BLaER1 (cell line): ENCODE results near the gene PI4K2B.
"Not testable (repeated sequence)": the region's sequence is repeated elsewhere in the genome, so short reads cannot be mapped to it uniquely, and the experiment has no call there.

Source experiments
- H3K27ac ChIP-seq: shearing (Covaris generic); formaldehyde crosslinking; 2 replicates; pipeline ENCODE4 v1.8.1; 2022
- H3K27me3 ChIP-seq: shearing (Covaris generic); formaldehyde crosslinking; 2 replicates; pipeline ENCODE4 v1.8.1; 2022
- H3K36me3 ChIP-seq: shearing (Covaris generic); formaldehyde crosslinking; 2 replicates; pipeline ENCODE4 v1.8.1; 2022
- H3K4me1 ChIP-seq: shearing (Covaris generic); formaldehyde crosslinking; 2 replicates; pipeline ENCODE4 v1.8.1; 2022
- H3K4me2 ChIP-seq: shearing (Covaris generic); formaldehyde crosslinking; 2 replicates; pipeline ENCODE4 v1.8.1; 2022
- H3K4me3 ChIP-seq: shearing (Covaris generic); formaldehyde crosslinking; 2 replicates; pipeline ENCODE4 v1.8.1; 2022
- H3K9ac ChIP-seq: shearing (Covaris generic); formaldehyde crosslinking; 2 replicates; pipeline ENCODE4 v1.8.1; 2022
- H3K9me3 ChIP-seq: shearing (Covaris generic); formaldehyde crosslinking; 2 replicates; pipeline ENCODE4 v1.8.1; 2022
- H4K20me1 ChIP-seq: shearing (Covaris generic); formaldehyde crosslinking; 2 replicates; pipeline ENCODE4 v1.8.1; 2022
- Cebpa-rat ChIP-seq: shearing (Covaris generic); IDR thresholded peaks from 2 replicates; pipeline ENCODE4 v1.8.1; 2022

Gene PI4K2B

GRCh38 chr4:25245181-25245580 lies 11.3 kb downstream of the PI4K2B start:
- H3K4me1 ChIP-seq, result peaks cover 8% of the 10 kb centered on the region

GRCh38 chr4:25246680-25247611 lies 13.1 kb downstream of the PI4K2B start:
- Histone ChIP-seq H3K9me3 (peaks cover 80% of the 10 kb centered on the region), H3K27me3 (no peaks in the 10 kb centered on the region), H3K4me3 (no peak overlapping the region), H3K9ac (no peak overlapping the region), H3K4me1 (no peaks in the 10 kb centered on the region), H3K4me2 (no peak overlapping the region), H3K27ac (no peak overlapping the region), H3K36me3 (peaks cover 69% of the 10 kb centered on the region), H4K20me1 (peaks cover 20% of the 10 kb centered on the region)
- no peak for TF ChIP-seq Cebpa-rat

More at GRCh38 chr4:25245181-25245580, 11.3 kb downstream of the PI4K2B start:
- no peak for TF ChIP-seq Cebpa-rat
- Histone ChIP-seq H3K27me3 (no peaks in the 10 kb centered on the region), H3K27ac (no peak overlapping the region), H4K20me1 (peaks cover 5% of the 10 kb centered on the region; the same call in 1 of the 2 replicates), H3K9me3 (peaks cover 85% of the 10 kb centered on the region), H3K4me2 (no peak overlapping the region), H3K9ac (no peak overlapping the region), H3K36me3 (peaks cover 68% of the 10 kb centered on the region), H3K4me3 (no peak overlapping the region)

GRCh38 chr4:25248875-25249274 lies 15.0 kb downstream of the PI4K2B start:
- peaks cover 54% of the 10 kb centered on the region for H3K36me3 ChIP-seq
- not testable (repeated sequence) for H3K4me1 ChIP-seq, H3K27me3 ChIP-seq, H3K9ac ChIP-seq, H3K4me2 ChIP-seq, H3K27ac ChIP-seq, H3K4me3 ChIP-seq
- peaks cover 35% of the 10 kb centered on the region for H4K20me1 ChIP-seq
- peaks cover 61% of the 10 kb centered on the region for H3K9me3 ChIP-seq

- not testable (repeated sequence) for H3K9ac ChIP-seq, H3K27ac ChIP-seq, H3K27me3 ChIP-seq, H3K4me3 ChIP-seq, H3K4me1 ChIP-seq, H3K4me2 ChIP-seq
- Histone ChIP-seq H3K36me3 (peaks cover 54% of the 10 kb centered on the region), H4K20me1 (peaks cover 39% of the 10 kb centered on the region), H3K9me3 (peaks cover 54% of the 10 kb centered on the region)
Measured at GRCh38 chr4:25249494-25249893, 15.7 kb downstream of the PI4K2B start.

- Histone ChIP-seq H3K36me3 (peaks cover 59% of the 10 kb centered on the region), H3K4me1 (0 out of 2 replicates have a peak, but pooled peaks cover 7% of the 10 kb centered on the region), H3K9me3 (peaks cover 25% of the 10 kb centered on the region), H3K4me3 (no peak overlapping the region), H3K9ac (no peak overlapping the region), H3K27me3 (no peaks in the 10 kb centered on the region), H4K20me1 (peaks cover 37% of the 10 kb centered on the region), H3K4me2 (no peak overlapping the region), H3K27ac (no peak overlapping the region)
- TF ChIP-seq Cebpa-rat, result no peak
Measured at GRCh38 chr4:25252230-25253070, 18.6 kb downstream of the PI4K2B start.

GRCh38 chr4:25253071-25253445 lies 19.2 kb downstream of the PI4K2B start:
- H3K4me2 ChIP-seq, result no peak overlapping the region
- no peak overlapping the region for H3K9ac ChIP-seq
- no peak for TF ChIP-seq Cebpa-rat
- H3K4me3 ChIP-seq, result no peak overlapping the region
- H3K4me1 ChIP-seq, result 0 out of 2 replicates have a peak, but pooled peaks cover 7% of the 10 kb centered on the region
- peaks cover 37% of the 10 kb centered on the region for H4K20me1 ChIP-seq
- peaks cover 19% of the 10 kb centered on the region for H3K9me3 ChIP-seq
- no peak overlapping the region for H3K27ac ChIP-seq
- H3K27me3 ChIP-seq, result no peaks in the 10 kb centered on the region
- peaks cover 56% of the 10 kb centered on the region for H3K36me3 ChIP-seq

GRCh38 chr4:25253786-25254185 lies 20.0 kb downstream of the PI4K2B start:
- peaks cover 37% of the 10 kb centered on the region for H4K20me1 ChIP-seq
- peaks cover 15% of the 10 kb centered on the region for H3K9me3 ChIP-seq
- H3K4me2 ChIP-seq, H3K4me1 ChIP-seq, H3K9ac ChIP-seq, H3K4me3 ChIP-seq, H3K27ac ChIP-seq, H3K27me3 ChIP-seq: not testable (repeated sequence)
- H3K36me3 ChIP-seq, result peaks cover 57% of the 10 kb centered on the region

- Histone ChIP-seq H3K9ac (no peak overlapping the region), H3K4me2 (no peak overlapping the region), H3K36me3 (peaks cover 75% of the 10 kb centered on the region), H4K20me1 (0 out of 2 replicates have a peak, but pooled peaks cover 6% of the 10 kb centered on the region), H3K4me1 (no peaks in the 10 kb centered on the region), H3K4me3 (no peak overlapping the region), H3K27ac (no peak overlapping the region), H3K9me3 (no peaks in the 10 kb centered on the region), H3K27me3 (no peaks in the 10 kb centered on the region)
- TF ChIP-seq Cebpa-rat, result no peak
Measured at GRCh38 chr4:25258980-25259578, 25.2 kb downstream of the PI4K2B start.

GRCh38 chr4:25271866-25272265 lies 38.0 kb downstream of the PI4K2B start:
- H3K27ac ChIP-seq, result no peak overlapping the region
- no peaks in the 10 kb centered on the region for H3K9me3 ChIP-seq
- no peak overlapping the region for H3K4me3 ChIP-seq
- H3K27me3 ChIP-seq, result no peaks in the 10 kb centered on the region
- peaks cover 61% of the 10 kb centered on the region for H3K36me3 ChIP-seq
- peaks cover 22% of the 10 kb centered on the region for H3K4me1 ChIP-seq
- H3K9ac ChIP-seq, result no peak overlapping the region
- no peaks in the 10 kb centered on the region for H4K20me1 ChIP-seq
- no peak for TF ChIP-seq Cebpa-rat
- no peak overlapping the region for H3K4me2 ChIP-seq

- no peak overlapping the region for H3K4me2 ChIP-seq
- H3K36me3 ChIP-seq, result peaks cover 29% of the 10 kb centered on the region
- H4K20me1 ChIP-seq, result no peaks in the 10 kb centered on the region
- TF ChIP-seq Cebpa-rat, result no peak
- no peak overlapping the region for H3K27ac ChIP-seq
- H3K9me3 ChIP-seq, result no peaks in the 10 kb centered on the region
- H3K9ac ChIP-seq, result no peak overlapping the region
- H3K4me3 ChIP-seq, result no peak overlapping the region
- no peaks in the 10 kb centered on the region for H3K27me3 ChIP-seq
- peaks cover 5% of the 10 kb centered on the region for H3K4me1 ChIP-seq
Measured at GRCh38 chr4:25280210-25280609, 46.4 kb downstream of the PI4K2B start.
